A549 (cell line): Measurements from ENCODE around the gene JDP2. TPM values are rescaled to one million over a fixed set of nuclear protein-coding genes. Genes with fewer than 3 reads are reported as not detected.

Experiments
- ATAC-seq, 2 experiments: fragments of 200-7000 bp in 1 of 2; fragments of >200 bp in 1 of 2; cut with Nextera tagmentation in 1 of 2; cut with Tn5 transposase in 1 of 2; 3 replicates each; pipeline versions ENCODE4 v1.8.0 to v1.9.1; 2018 to 2020; ENCODE audit warnings: mild to moderate bottlenecking in 1 of 2, moderate library complexity in 1 of 2
- CTCF ChIA-PET: fragments of 300-600 bp; sonication (Branson Sonifier 250); formaldehyde crosslinking; extraction: SDS; loops from one replicate; lab custom pipeline; 2021; ENCODE audit warnings: antibody characterized with exemption, inconsistent platforms; lab: Yijun Ruan, JAX
- POLR2A ChIA-PET: fragments of 350-600 bp; formaldehyde crosslinking; extraction: SDS; loops from one replicate; lab custom pipeline; 2021; ENCODE audit warnings: antibody characterized with exemption, inconsistent platforms; lab: Yijun Ruan, JAX
- DNase-seq, 2 experiments: peaks; one replicate each; pipeline versions ENCODE4 v3.0.0 to v3.0.0-alpha.2; 2011 to 2016; ENCODE audit warnings: low read depth in 1 of 2, low spot score in 1 of 2
- FAIRE-seq: peaks from 2 replicates; lab custom pipeline; 2011; peaks lifted over from hg19 to GRCh38; lab: Jason Lieb, UNC
- H3K27ac ChIP-seq, 2 experiments: fragments of >200 bp; sonication (Bioruptor Twin); formaldehyde crosslinking; 3 replicates each; pipeline ENCODE4 v1.5.1; 2016 to 2017
- H3K4me1 ChIP-seq: fragments of >200 bp; sonication (Bioruptor Twin); formaldehyde crosslinking; 3 replicates; pipeline ENCODE4 v1.6.1; 2016
- H3K4me2 ChIP-seq: fragments of >200 bp; sonication (Bioruptor Twin); formaldehyde crosslinking; 3 replicates; pipeline ENCODE4 v1.6.1; 2016
- H3K4me3 ChIP-seq: fragments of >200 bp; sonication (Bioruptor Twin); formaldehyde crosslinking; 3 replicates; pipeline ENCODE4 v1.5.1; 2016
- H3K9me3 ChIP-seq: fragments of >200 bp; sonication (Bioruptor Twin); formaldehyde crosslinking; 3 replicates; pipeline ENCODE4 v1.6.1; 2016
- ATOH8 ChIP-seq: fragments of 250-450 bp; sonication (Bioruptor Pico); IDR thresholded peaks from 2 replicates; pipeline ENCODE4 v1.5.0; 2020; ENCODE audit warnings: low read depth, mild to moderate bottlenecking, moderate library complexity
- BCL3 ChIP-seq: fragments of >200 bp; sonication (Bioruptor Twin); formaldehyde crosslinking; IDR thresholded peaks from 3 replicates; pipeline ENCODE4 v1.6.1; 2016
- CBX2 ChIP-seq: fragments of 200-600 bp; sonication (generic); IDR thresholded peaks from 2 replicates; pipeline ENCODE4 v1.6.1; 2016; ENCODE audit warnings: low read depth, mild to moderate bottlenecking, borderline replicate concordance
- CEBPB ChIP-seq, 2 experiments: fragments of >200 bp in 1 of 2; sonication (Bioruptor Twin) in 1 of 2; formaldehyde crosslinking in 1 of 2; IDR thresholded peaks; 2 replicates each; pipeline ENCODE4 v1.6.1; 2012 to 2016
- CTCF ChIP-seq: fragments of >200 bp; sonication (Bioruptor Twin); formaldehyde crosslinking; IDR thresholded peaks from 3 replicates; pipeline ENCODE4 v1.5.1; 2016
- ESRRA ChIP-seq: fragments of 150-350 bp; IDR thresholded peaks from 2 replicates; pipeline ENCODE4 v1.6.1; 2014; ENCODE audit warnings: mild to moderate bottlenecking, low read length, borderline replicate concordance
- FOSL2 ChIP-seq, 2 experiments: fragments of 450-650 bp in 1 of 2; fragments of >200 bp in 1 of 2; sonication (Bioruptor Twin) in 1 of 2; formaldehyde crosslinking; IDR thresholded peaks; 2 replicates each; pipeline versions ENCODE4 v1.5.0 to v1.6.1; 2016 to 2020; ENCODE audit warnings: mild to moderate bottlenecking in 1 of 2, moderate library complexity in 1 of 2
- HOXB13 ChIP-seq: fragments of 250-450 bp; sonication (Bioruptor Pico); IDR thresholded peaks from 2 replicates; pipeline ENCODE4 v1.5.0; 2020; ENCODE audit warnings: low read depth, mild to moderate bottlenecking, moderate library complexity
- KDM5A ChIP-seq: fragments of 200-600 bp; sonication (generic); IDR thresholded peaks from 2 replicates; pipeline ENCODE4 v1.6.1; 2016; ENCODE audit warnings: antibody characterized with exemption, mild to moderate bottlenecking
- MAX ChIP-seq: IDR thresholded peaks from 2 replicates; pipeline ENCODE4 v1.6.1; 2012
- MAZ ChIP-seq: fragments of 150-350 bp; IDR thresholded peaks from 2 replicates; pipeline ENCODE4 v1.6.1; 2014; ENCODE audit warnings: antibody characterized with exemption, low read depth, low read length, borderline replicate concordance
- MYC ChIP-seq: IDR thresholded peaks from 2 replicates; pipeline ENCODE4 v1.6.1; 2012; ENCODE audit warnings: mild to moderate bottlenecking, inconsistent platforms, low read length, improper control_type of control experiment, borderline replicate concordance
- NPAS2 ChIP-seq: fragments of 250-450 bp; sonication (Bioruptor Pico); IDR thresholded peaks from 2 replicates; pipeline ENCODE4 v1.8.0; 2022; ENCODE audit warnings: mild to moderate bottlenecking, moderate library complexity, borderline replicate concordance
- POLR2AphosphoS2 ChIP-seq: conservative IDR thresholded peaks from 2 replicates; pipeline ENCODE4 v1.6.1; 2012; ENCODE audit warnings: low read length, improper control_type of control experiment, inconsistent platforms
- RAD21 ChIP-seq, 2 experiments: fragments of >200 bp in 1 of 2; sonication (Bioruptor Twin) in 1 of 2; formaldehyde crosslinking in 1 of 2; IDR thresholded peaks in 1 of 2; conservative IDR thresholded peaks in 1 of 2; 2 replicates in 1 of 2; 3 replicates in 1 of 2; pipeline ENCODE4 v1.6.1; 2012 to 2018; ENCODE audit warnings: inconsistent platforms in 1 of 2
- RARB ChIP-seq: fragments of 250-450 bp; sonication (Bioruptor Pico); IDR thresholded peaks from 2 replicates; pipeline ENCODE4 v1.8.0; 2021; ENCODE audit warnings: mild to moderate bottlenecking, moderate library complexity
- RFX5 ChIP-seq: fragments of 450-650 bp; IDR thresholded peaks from 2 replicates; pipeline ENCODE4 v1.7.1; 2014; ENCODE audit warnings: antibody characterized with exemption, mild to moderate bottlenecking, moderate library complexity
- ZSCAN20 ChIP-seq: fragments of 250-450 bp; sonication (Bioruptor Pico); IDR thresholded peaks from 2 replicates; pipeline ENCODE4 v1.8.0; 2022; ENCODE audit warnings: mild to moderate bottlenecking, moderate library complexity
- WGBS: methylation state at CpG from one replicate; pipeline ENCODE4 v1.1.6; 2017; ENCODE audit errors: missing lambda C conversion rate; 5-methylcytosine and 5-hydroxymethylcytosine counted together
- polyA plus RNA-seq, 4 experiments: library from polyadenylated mRNA; depleted of rRNA in 3 of 4; stranded (reverse); fragments of >200 nt; fragmentation: RNase III in 1 of 4; extraction: RNeasy Plus Mini Kit Qiagen cat#74134 plus additional on column Dnase treatment in 1 of 4; gene quantifications; 2 replicates in 3 of 4; 3 replicates in 1 of 4; pipeline ENCODE4 v1.2.3, GENCODE V29; 2011 to 2017

The JDP2 gene
- polyA plus RNA-seq, 2 of the 4 experiments (the other 2 are of a cell fraction), result 22.4 to 31.2 TPM

GRCh38 chr14:75518625-75519024 is 90.8 kb downstream of the JDP2 start:
- H3K4me1 ChIP-seq, result peaks cover 17% of the 10 kb centered on the region
- H3K27ac ChIP-seq, result peak overlapping the region in 1 of 2 experiments; percentile 43; a peak in 4 of 6 replicates
- CTCF ChIA-PET, result interaction anchor here (0.9 to 6.7 kb wide), 12 partner anchors 8 to 211 kb away, joined by 3 to 50 read pairs (median 4); no protein-coding TSS in a partner anchor
- H3K4me2 ChIP-seq, result no peak overlapping the region
- DNase-seq (peak in 1 of 2 experiments; percentile 55), FAIRE-seq (no peak), ATAC-seq (peak; percentile 33 to 70; a peak in 3 of 6 replicates)
- POLR2A ChIA-PET, result no interaction called here
- WGBS, result 65% methylated on average over 4 of the region's 4 CpGs
- H3K4me3 ChIP-seq, result no peak overlapping the region
- TF ChIP-seq POLR2AphosphoS2, result no peak
- TF ChIP-seq BCL3, result no peak
- TF ChIP-seq MAX, result no peak
- TF ChIP-seq MYC, result no peak
- no peak for TF ChIP-seq CBX2
- TF ChIP-seq ZSCAN20 (CRISPR knock-in tag), result no peak
- no peak for TF ChIP-seq KDM5A
- no peak for TF ChIP-seq MAZ
- TF ChIP-seq RAD21 (conservative IDR thresholded peaks at IDR 0.05 in 1 of 2, IDR thresholded peaks at IDR 0.05 in 1 of 2), result peak in 1 of 2 experiments; percentile 25; a peak in 1 of 5 replicates
- TF ChIP-seq CEBPB (IDR thresholded peaks at IDR 0.05), result no peak
- no peak for TF ChIP-seq RARB
- no peak for TF ChIP-seq HOXB13
- no peak for TF ChIP-seq RFX5
- peak; percentile 31 for TF ChIP-seq CTCF
- no peak for TF ChIP-seq ESRRA
- no peak for TF ChIP-seq NPAS2 (CRISPR knock-in tag)
- no peaks in the 10 kb centered on the region for H3K9me3 ChIP-seq

GRCh38 chr14:75519394-75519793 is 91.6 kb downstream of the JDP2 start:
- FAIRE-seq (no peak), DNase-seq (no peak), ATAC-seq (no peak)
- ChIA-PET CTCF (interaction anchor here (0.9 to 6.7 kb wide), 10 partner anchors 8 to 212 kb away, joined by 3 to 50 read pairs (median 5); no protein-coding TSS in a partner anchor), POLR2A (no interaction called here)
- H3K27ac ChIP-seq, result peak overlapping the region in 1 of 2 experiments; percentile 45; a peak in 2 of 6 replicates
- no peak overlapping the region; the same call in 2 of the 3 replicates for H3K4me2 ChIP-seq
- WGBS, result 86% methylated on average over 4 of the region's 4 CpGs
- TF ChIP-seq ATOH8 (CRISPR knock-in tag) (no peak), HOXB13 (no peak), FOSL2 (IDR thresholded peaks at IDR 0.05) (no peak), FOSL2 (CRISPR knock-in tag; IDR thresholded peaks at IDR 0.05) (no peak)
- H3K4me3 ChIP-seq, result no peak overlapping the region
- H3K9me3 ChIP-seq, result no peaks in the 10 kb centered on the region
- peaks cover 23% of the 10 kb centered on the region for H3K4me1 ChIP-seq
